HepG2 (cell line): ENCODE results near the gene LRP5.

Experiments used
- REST ChIP-seq, 2 experiments: IDR thresholded peaks; 2 replicates each; pipeline ENCODE4 v1.6.1; 2011 to 2012; ENCODE audit warnings: low read length in 2 of 2, borderline replicate concordance in 1 of 2, low read depth in 1 of 2, mild to moderate bottlenecking in 1 of 2, moderate library complexity in 1 of 2
- ZNF180 ChIP-seq: sonication (generic); formaldehyde crosslinking; IDR thresholded peaks from 2 replicates; pipeline ENCODE4 v1.4.0; 2020; ENCODE audit warnings: low read depth, missing genetic modification reagents, borderline replicate concordance
- ZNF784 ChIP-seq: sonication (generic); formaldehyde crosslinking; IDR thresholded peaks from 2 replicates; pipeline ENCODE4 v1.5.1; 2020; ENCODE audit warnings: missing genetic modification reagents, mild to moderate bottlenecking, borderline replicate concordance
- TF ChIP-seq, protein P1 (sequence below): sonication (generic); formaldehyde crosslinking; IDR thresholded peaks from 2 replicates; pipeline ENCODE4 v1.4.0; 2020; ENCODE audit warnings: missing genetic modification reagents
- TF ChIP-seq, protein P2 (sequence below): sonication (generic); formaldehyde crosslinking; IDR thresholded peaks from 2 replicates; pipeline ENCODE4 v1.4.0; 2020; ENCODE audit warnings: mild to moderate bottlenecking, missing genetic modification reagents

DNA sequence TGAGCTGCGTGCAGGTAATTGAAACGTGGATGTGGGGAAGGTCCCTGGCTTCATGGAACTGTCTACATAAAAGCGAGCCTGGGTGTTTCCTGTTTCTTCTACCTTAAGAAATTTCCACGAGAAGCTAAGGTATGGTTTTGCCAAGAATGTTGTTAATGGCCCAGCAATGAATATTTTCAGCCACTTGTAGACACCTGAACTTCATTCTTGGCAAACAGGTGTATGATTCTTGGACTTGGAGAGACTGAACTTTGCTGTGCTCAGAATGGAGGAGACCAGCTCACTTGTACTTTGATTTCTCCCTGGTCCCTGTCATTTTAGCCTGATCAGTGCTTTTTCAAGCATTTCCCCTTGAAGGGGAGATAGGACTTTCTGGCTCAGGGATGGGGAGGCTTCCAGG is 20.8 kb downstream of the LRP5 start:
- TF ChIP-seq, protein P1, sequence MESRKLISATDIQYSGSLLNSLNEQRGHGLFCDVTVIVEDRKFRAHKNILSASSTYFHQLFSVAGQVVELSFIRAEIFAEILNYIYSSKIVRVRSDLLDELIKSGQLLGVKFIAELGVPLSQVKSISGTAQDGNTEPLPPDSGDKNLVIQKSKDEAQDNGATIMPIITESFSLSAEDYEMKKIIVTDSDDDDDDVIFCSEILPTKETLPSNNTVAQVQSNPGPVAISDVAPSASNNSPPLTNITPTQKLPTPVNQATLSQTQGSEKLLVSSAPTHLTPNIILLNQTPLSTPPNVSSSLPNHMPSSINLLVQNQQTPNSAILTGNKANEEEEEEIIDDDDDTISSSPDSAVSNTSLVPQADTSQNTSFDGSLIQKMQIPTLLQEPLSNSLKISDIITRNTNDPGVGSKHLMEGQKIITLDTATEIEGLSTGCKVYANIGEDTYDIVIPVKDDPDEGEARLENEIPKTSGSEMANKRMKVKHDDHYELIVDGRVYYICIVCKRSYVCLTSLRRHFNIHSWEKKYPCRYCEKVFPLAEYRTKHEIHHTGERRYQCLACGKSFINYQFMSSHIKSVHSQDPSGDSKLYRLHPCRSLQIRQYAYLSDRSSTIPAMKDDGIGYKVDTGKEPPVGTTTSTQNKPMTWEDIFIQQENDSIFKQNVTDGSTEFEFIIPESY (CRISPR knock-in tag) = no peak
- TF ChIP-seq REST (IDR thresholded peaks at IDR 0.05; ENCODE audit: borderline replicate concordance in 1 of 2, low read depth in 1 of 2, low read length in 2 of 2) (no peak), ZNF180 (CRISPR knock-in tag) (no peak), ZNF784 (CRISPR knock-in tag) (no peak)
- TF ChIP-seq, protein P2, sequence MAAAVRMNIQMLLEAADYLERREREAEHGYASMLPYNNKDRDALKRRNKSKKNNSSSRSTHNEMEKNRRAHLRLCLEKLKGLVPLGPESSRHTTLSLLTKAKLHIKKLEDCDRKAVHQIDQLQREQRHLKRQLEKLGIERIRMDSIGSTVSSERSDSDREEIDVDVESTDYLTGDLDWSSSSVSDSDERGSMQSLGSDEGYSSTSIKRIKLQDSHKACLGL (CRISPR knock-in tag) = no peak
